DND-41 (cell line): ENCODE data around the gene KRTAP4-5.
"Not testable (repeated sequence)": the region's sequence is repeated elsewhere in the genome, so short reads cannot be mapped to it uniquely, and the experiment has no call there.

Experiments
- ATAC-seq: fragments of 200-7000 bp; cut with Tn5 transposase; 3 replicates; pipeline ENCODE4 v1.9.1; 2021; ENCODE audit warnings: low read depth; ENCODE audit not compliant: insufficient read depth
- DNase-seq: peaks from one replicate; pipeline ENCODE4 v3.0.0-alpha.2; 2020
- H2AFZ ChIP-seq: 2 replicates; pipeline ENCODE4 v1.6.0; 2012; ENCODE audit warnings: low read depth, low read length
- H3K27ac ChIP-seq: 2 replicates; pipeline ENCODE4 v1.5.1; 2012; ENCODE audit warnings: low read length, inconsistent platforms
- H3K27me3 ChIP-seq: fragments of 200-600 bp; sonication (generic); 2 replicates; pipeline ENCODE4 v1.6.0; 2012; ENCODE audit warnings: low read length, mild to moderate bottlenecking, inconsistent platforms; ENCODE audit not compliant: insufficient read depth, poor library complexity
- H3K36me3 ChIP-seq: 2 replicates; pipeline ENCODE4 v1.5.1; 2012; ENCODE audit warnings: low read length, inconsistent platforms; ENCODE audit not compliant: insufficient read depth
- H3K4me1 ChIP-seq: 2 replicates; pipeline ENCODE4 v1.5.1; 2012; ENCODE audit warnings: mild to moderate bottlenecking, low read length; ENCODE audit not compliant: insufficient read depth
- H3K4me2 ChIP-seq: 2 replicates; pipeline ENCODE4 v1.6.0; 2012; ENCODE audit warnings: mild to moderate bottlenecking, moderate library complexity, low read length, inconsistent platforms; ENCODE audit not compliant: insufficient read depth
- H3K4me3 ChIP-seq, 2 experiments: fragments of 200-600 bp in 1 of 2; shearing (Covaris generic) in 1 of 2; 2 replicates each; pipeline ENCODE4 v1.5.1; 2012 to 2016; ENCODE audit warnings: inconsistent platforms in 2 of 2, low read length in 2 of 2, mild to moderate bottlenecking in 2 of 2, low read depth in 1 of 2, moderate library complexity in 1 of 2
- H3K79me2 ChIP-seq: 2 replicates; pipeline ENCODE4 v1.6.0; 2012; ENCODE audit warnings: low read length, inconsistent platforms; ENCODE audit not compliant: insufficient read depth
- H3K9ac ChIP-seq: 2 replicates; pipeline ENCODE4 v1.6.0; 2012; ENCODE audit warnings: low read depth, mild to moderate bottlenecking, inconsistent platforms, low read length, moderate library complexity
- H3K9me3 ChIP-seq: 2 replicates; pipeline ENCODE4 v1.5.1; 2012; ENCODE audit warnings: low read length, moderate library complexity, mild to moderate bottlenecking, inconsistent platforms; ENCODE audit not compliant: insufficient read depth, severe bottlenecking
- H4K20me1 ChIP-seq: 2 replicates; pipeline ENCODE4 v1.6.0; 2012; ENCODE audit warnings: low read length; ENCODE audit not compliant: insufficient read depth
- CTCF ChIP-seq: IDR thresholded peaks from 2 replicates; pipeline ENCODE4 v1.5.1; 2012; ENCODE audit warnings: borderline replicate concordance, low read length, moderate library complexity, mild to moderate bottlenecking; ENCODE audit not compliant: poor library complexity, severe bottlenecking; ENCODE audit errors: extremely low read depth
- EZH2 ChIP-seq: IDR thresholded peaks from 3 replicates; pipeline ENCODE4 v1.6.1; 2012; ENCODE audit warnings: borderline replicate concordance, low read depth, mild to moderate bottlenecking, moderate library complexity, low read length, inconsistent platforms; ENCODE audit not compliant: severe bottlenecking

KRTAP4-5 gene

GRCh38 chr17:41103896-41104295 is 45.7 kb downstream of the KRTAP4-5 start:
- no peak for TF ChIP-seq EZH2
- no peak for TF ChIP-seq CTCF
- Histone ChIP-seq H3K27me3 (no peaks in the 10 kb centered on the region), H3K4me3 (no peak overlapping the region), H3K79me2 (no peaks in the 10 kb centered on the region), H3K9ac (no peak overlapping the region), H3K36me3 (no peaks in the 10 kb centered on the region), H3K27ac (no peak overlapping the region), H3K4me2 (no peak overlapping the region), H3K4me1 (no peaks in the 10 kb centered on the region), H2AFZ (no peak overlapping the region), H4K20me1 (no peaks in the 10 kb centered on the region), H3K9me3 (no peaks in the 10 kb centered on the region)
- no peak for DNase-seq
- ATAC-seq: no peak

- Histone ChIP-seq H3K4me1 (no peaks in the 10 kb centered on the region), H3K4me2 (no peak within 1 kb of the TSS), H3K79me2 (no peaks in the 10 kb centered on the region), H3K36me3 (no peaks in the 10 kb centered on the region), H2AFZ (no peak within 1 kb of the TSS), H3K27ac (no peak within 1 kb of the TSS), H3K4me3 (no peak within 1 kb of the TSS), H3K9me3 (no peaks in the 10 kb centered on the region), H3K27me3 (no peaks in the 10 kb centered on the region), H3K9ac (no peak within 1 kb of the TSS), H4K20me1 (no peaks in the 10 kb centered on the region)
- ATAC-seq (no peak), DNase-seq (no peak)
- TF ChIP-seq EZH2: no peak
- no peak for TF ChIP-seq CTCF
Observed at GRCh38 chr17:41101586-41102259, 47.9 kb downstream of the KRTAP4-5 start, which contains the start of gene KRTAP4-16. Gene KRTAP4-16 (minus strand): TSS chr17:41102209. CDS start chr17:41102209, 0 bp downstream.

GRCh38 chr17:41099682-41100480 is 49.7 kb downstream of the KRTAP4-5 start:
- H3K27ac ChIP-seq, ATAC-seq: not testable (repeated sequence)

More at GRCh38 chr17:41099682-41100480, 49.7 kb downstream of the KRTAP4-5 start:
- H3K4me1 ChIP-seq, H3K79me2 ChIP-seq, H3K27me3 ChIP-seq, H3K9ac ChIP-seq, H3K36me3 ChIP-seq, H3K9me3 ChIP-seq, H3K4me2 ChIP-seq, DNase-seq, H4K20me1 ChIP-seq, H3K4me3 ChIP-seq, H2AFZ ChIP-seq: not testable (repeated sequence)
